ENCODE results near the gene HOXA9.

The HOXA9 gene

GRCh38 chr7:27182861-27183681 is 17.7 kb upstream of the HOXA9 start:
- peaks cover 30% of the 10 kb centered on the region for H3K4me1 ChIP-seq (ENCODE audit: control insufficient read depth, insufficient read depth, low read length)
- no peak overlapping the region for H3K4me3 ChIP-seq (ENCODE audit: low read length)
- no peaks in the 10 kb centered on the region for H3K36me3 ChIP-seq (ENCODE audit: control insufficient read depth, insufficient read depth, low read length)

GRCh38 chr7:27182285-27182841 is 17.0 kb upstream of the HOXA9 start:
- H3K9ac ChIP-seq (ENCODE audit: low read length) = no peak overlapping the region
- H3K27me3 ChIP-seq (ENCODE audit: control insufficient read depth, insufficient read depth, low read length) = peaks cover 96% of the 10 kb centered on the region
- H3K4me3 ChIP-seq (ENCODE audit: low read length) = no peak overlapping the region

More at GRCh38 chr7:27182861-27183681, 17.7 kb upstream of the HOXA9 start:
- no peaks in the 10 kb centered on the region for H3K9me3 ChIP-seq (ENCODE audit: control insufficient read depth, low read length)
- H3K27me3 ChIP-seq (ENCODE audit: control insufficient read depth, insufficient read depth, low read length) = peaks cover 96% of the 10 kb centered on the region
- H3K9ac ChIP-seq (ENCODE audit: low read length) = no peak overlapping the region

GRCh38 chr7:27181795-27182275 is 16.5 kb upstream of the HOXA9 start:
- Histone ChIP-seq H3K9me3 (ENCODE audit: control insufficient read depth, low read length) (no peaks in the 10 kb centered on the region), H3K4me1 (ENCODE audit: control insufficient read depth, insufficient read depth, low read length) (peaks cover 24% of the 10 kb centered on the region), H3K9ac (ENCODE audit: low read length) (no peak overlapping the region), H3K27me3 (ENCODE audit: control insufficient read depth, insufficient read depth, low read length) (peaks cover 96% of the 10 kb centered on the region), H3K4me3 (ENCODE audit: low read length) (no peak overlapping the region), H3K36me3 (ENCODE audit: control insufficient read depth, insufficient read depth, low read length) (no peaks in the 10 kb centered on the region)

More at GRCh38 chr7:27182285-27182841, 17.0 kb upstream of the HOXA9 start:
- Histone ChIP-seq H3K4me1 (ENCODE audit: control insufficient read depth, insufficient read depth, low read length) (peaks cover 24% of the 10 kb centered on the region), H3K9me3 (ENCODE audit: control insufficient read depth, low read length) (no peaks in the 10 kb centered on the region), H3K36me3 (ENCODE audit: control insufficient read depth, insufficient read depth, low read length) (no peaks in the 10 kb centered on the region)

GRCh38 chr7:27180431-27181420 is 15.4 kb upstream of the HOXA9 start:
- Histone ChIP-seq H3K27me3 (ENCODE audit: control insufficient read depth, insufficient read depth, low read length) (peaks cover 97% of the 10 kb centered on the region), H3K9ac (ENCODE audit: low read length) (no peak overlapping the region), H3K36me3 (ENCODE audit: control insufficient read depth, insufficient read depth, low read length) (no peaks in the 10 kb centered on the region), H3K4me3 (ENCODE audit: low read length) (no peak overlapping the region), H3K4me1 (ENCODE audit: control insufficient read depth, insufficient read depth, low read length) (peaks cover 24% of the 10 kb centered on the region), H3K9me3 (ENCODE audit: control insufficient read depth, low read length) (no peaks in the 10 kb centered on the region)

- Histone ChIP-seq H3K4me1 (ENCODE audit: control insufficient read depth, insufficient read depth, low read length) (peaks cover 19% of the 10 kb centered on the region), H3K4me3 (ENCODE audit: low read length) (no peak overlapping the region), H3K9me3 (ENCODE audit: control insufficient read depth, low read length) (no peaks in the 10 kb centered on the region), H3K27me3 (ENCODE audit: control insufficient read depth, insufficient read depth, low read length) (peaks cover 97% of the 10 kb centered on the region), H3K9ac (ENCODE audit: low read length) (no peak overlapping the region), H3K36me3 (ENCODE audit: control insufficient read depth, insufficient read depth, low read length) (no peaks in the 10 kb centered on the region)
These were observed 14.4 kb upstream of the HOXA9 start for GRCh38 chr7:27179503-27180430.

GRCh38 chr7:27179030-27179429 is 13.7 kb upstream of the HOXA9 start:
- Histone ChIP-seq H3K9ac (ENCODE audit: low read length) (no peak overlapping the region), H3K27me3 (ENCODE audit: control insufficient read depth, insufficient read depth, low read length) (peaks cover 98% of the 10 kb centered on the region), H3K4me3 (ENCODE audit: low read length) (no peak overlapping the region), H3K4me1 (ENCODE audit: control insufficient read depth, insufficient read depth, low read length) (peaks cover 17% of the 10 kb centered on the region), H3K9me3 (ENCODE audit: control insufficient read depth, low read length) (no peaks in the 10 kb centered on the region), H3K36me3 (ENCODE audit: control insufficient read depth, insufficient read depth, low read length) (no peaks in the 10 kb centered on the region)

- Histone ChIP-seq H3K4me1 (ENCODE audit: control insufficient read depth, insufficient read depth, low read length) (peaks cover 15% of the 10 kb centered on the region), H3K9ac (ENCODE audit: low read length) (no peak overlapping the region), H3K4me3 (ENCODE audit: low read length) (no peak overlapping the region), H3K27me3 (ENCODE audit: control insufficient read depth, insufficient read depth, low read length) (peaks cover 98% of the 10 kb centered on the region), H3K9me3 (ENCODE audit: control insufficient read depth, low read length) (no peaks in the 10 kb centered on the region), H3K36me3 (ENCODE audit: control insufficient read depth, insufficient read depth, low read length) (no peaks in the 10 kb centered on the region)
These were observed 13.0 kb upstream of the HOXA9 start for GRCh38 chr7:27178366-27178765.

- H3K4me1 ChIP-seq (ENCODE audit: control insufficient read depth, insufficient read depth, low read length) = peaks cover 15% of the 10 kb centered on the region
- no peaks in the 10 kb centered on the region for H3K36me3 ChIP-seq (ENCODE audit: control insufficient read depth, insufficient read depth, low read length)
- H3K9ac ChIP-seq (ENCODE audit: low read length) = no peak overlapping the region
- no peaks in the 10 kb centered on the region for H3K9me3 ChIP-seq (ENCODE audit: control insufficient read depth, low read length)
- peaks cover 98% of the 10 kb centered on the region for H3K27me3 ChIP-seq (ENCODE audit: control insufficient read depth, insufficient read depth, low read length)
- H3K4me3 ChIP-seq (ENCODE audit: low read length) = no peak overlapping the region
These were observed 12.5 kb upstream of the HOXA9 start for GRCh38 chr7:27177795-27178320.

- H3K4me1 ChIP-seq (ENCODE audit: control insufficient read depth, insufficient read depth, low read length) = peaks cover 18% of the 10 kb centered on the region
- no peaks in the 10 kb centered on the region for H3K36me3 ChIP-seq (ENCODE audit: control insufficient read depth, insufficient read depth, low read length)
- peaks cover 98% of the 10 kb centered on the region for H3K27me3 ChIP-seq (ENCODE audit: control insufficient read depth, insufficient read depth, low read length)
- H3K4me3 ChIP-seq (ENCODE audit: low read length) = no peak overlapping the region
- no peaks in the 10 kb centered on the region for H3K9me3 ChIP-seq (ENCODE audit: control insufficient read depth, low read length)
- H3K9ac ChIP-seq (ENCODE audit: low read length) = no peak overlapping the region
These were observed 11.8 kb upstream of the HOXA9 start for GRCh38 chr7:27176962-27177794.

GRCh38 chr7:27176524-27176845 is 11.1 kb upstream of the HOXA9 start:
- Histone ChIP-seq H3K4me1 (ENCODE audit: control insufficient read depth, insufficient read depth, low read length) (peaks cover 20% of the 10 kb centered on the region), H3K27me3 (ENCODE audit: control insufficient read depth, insufficient read depth, low read length) (peaks cover 99% of the 10 kb centered on the region), H3K4me3 (ENCODE audit: low read length) (no peak overlapping the region), H3K9ac (ENCODE audit: low read length) (no peak overlapping the region), H3K36me3 (ENCODE audit: control insufficient read depth, insufficient read depth, low read length) (no peaks in the 10 kb centered on the region), H3K9me3 (ENCODE audit: control insufficient read depth, low read length) (no peaks in the 10 kb centered on the region)

Measured in mucosa of stomach (tissue), 1 donor.